Measurements from ENCODE around the gene DNASE1L3. TPM values are rescaled to one million over a fixed set of nuclear protein-coding genes. Genes with fewer than 3 reads are reported as not detected.

Gene DNASE1L3
- polyA plus RNA-seq, 3 donors, result 0.19 TPM; not detected in 2

DNA sequence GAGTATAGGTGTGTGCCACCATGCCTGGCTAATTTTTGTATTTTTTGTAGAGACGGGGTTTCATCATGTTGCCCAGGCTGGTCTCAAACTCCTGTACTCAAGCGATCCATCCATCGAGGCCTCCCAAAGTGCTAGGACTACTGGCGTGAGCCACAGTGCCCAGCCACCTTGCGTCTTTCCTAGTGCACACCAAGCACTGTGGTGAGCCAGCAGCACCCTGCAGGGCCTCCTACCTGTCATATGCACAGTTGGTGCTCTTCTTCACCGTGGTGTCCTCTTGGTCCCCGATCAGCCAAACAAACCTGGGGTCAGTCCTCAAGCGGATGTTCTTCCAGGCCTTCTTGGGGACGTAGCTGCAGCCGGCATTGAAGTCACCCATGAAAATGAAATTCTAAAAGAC lies 13.2 kb downstream of the DNASE1L3 start:
- H3K36me3 ChIP-seq (replicated peaks in 1 of 2; ENCODE audit: control insufficient read depth in 1 of 2, insufficient read depth in 2 of 2, low read length in 2 of 2), result no peaks in the 10 kb centered on the region
- Mint-ChIP-seq H3K36me3 (no peaks in the 10 kb centered on the region), H3K27ac (peak overlapping the region in 1 of 7 donors; percentile 40), H3K4me1 (peaks cover 19% of the 10 kb centered on the region), H3K4me3 (no peak overlapping the region), H3K9me3 (peaks cover 0 to 10% (median 4%) of the 10 kb centered on the region in 7 donors), H3K27me3 (ENCODE audit: low read depth in 3 of 3) (peaks cover 0 to 1% (median 1%) of the 10 kb centered on the region in 3 donors)
- H3K4me1 ChIP-seq (ENCODE audit: control insufficient read depth in 1 of 2, insufficient read depth in 2 of 2, low read length in 2 of 2), result peaks cover 21 to 22% of the 10 kb centered on the region in 2 donors
- TF ChIP-seq, protein P1, sequence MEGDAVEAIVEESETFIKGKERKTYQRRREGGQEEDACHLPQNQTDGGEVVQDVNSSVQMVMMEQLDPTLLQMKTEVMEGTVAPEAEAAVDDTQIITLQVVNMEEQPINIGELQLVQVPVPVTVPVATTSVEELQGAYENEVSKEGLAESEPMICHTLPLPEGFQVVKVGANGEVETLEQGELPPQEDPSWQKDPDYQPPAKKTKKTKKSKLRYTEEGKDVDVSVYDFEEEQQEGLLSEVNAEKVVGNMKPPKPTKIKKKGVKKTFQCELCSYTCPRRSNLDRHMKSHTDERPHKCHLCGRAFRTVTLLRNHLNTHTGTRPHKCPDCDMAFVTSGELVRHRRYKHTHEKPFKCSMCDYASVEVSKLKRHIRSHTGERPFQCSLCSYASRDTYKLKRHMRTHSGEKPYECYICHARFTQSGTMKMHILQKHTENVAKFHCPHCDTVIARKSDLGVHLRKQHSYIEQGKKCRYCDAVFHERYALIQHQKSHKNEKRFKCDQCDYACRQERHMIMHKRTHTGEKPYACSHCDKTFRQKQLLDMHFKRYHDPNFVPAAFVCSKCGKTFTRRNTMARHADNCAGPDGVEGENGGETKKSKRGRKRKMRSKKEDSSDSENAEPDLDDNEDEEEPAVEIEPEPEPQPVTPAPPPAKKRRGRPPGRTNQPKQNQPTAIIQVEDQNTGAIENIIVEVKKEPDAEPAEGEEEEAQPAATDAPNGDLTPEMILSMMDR (IDR thresholded peaks at IDR 0.05), result no peak
- no peaks in the 10 kb centered on the region for H3K9me3 ChIP-seq (replicated peaks in 1 of 2; ENCODE audit: control insufficient read depth in 1 of 2, insufficient read depth in 1 of 2, low read length in 2 of 2)
- no peak overlapping the region for H3K9ac ChIP-seq (ENCODE audit: insufficient read depth, low read length, poor library complexity, severe bottlenecking)
- no peak for DNase-seq
- H4K20me1 ChIP-seq (ENCODE audit: insufficient read depth, low read length), result no peaks in the 10 kb centered on the region
- 98% methylated on average over 10 of the region's 10 CpGs for WGBS (ENCODE audit: insufficient coverage)
- no peak overlapping the region for H3K4me2 ChIP-seq (replicated peaks; ENCODE audit: extremely low read depth, low read length, poor library complexity, severe bottlenecking)
- no peak overlapping the region for H2AFZ ChIP-seq (ENCODE audit: insufficient read depth, low read depth, low read length, poor library complexity, severe bottlenecking)
- no peaks in the 10 kb centered on the region for H3K79me2 ChIP-seq (ENCODE audit: insufficient read depth, low read length)
- no peaks in the 10 kb centered on the region for H3K27me3 ChIP-seq (ENCODE audit: control insufficient read depth in 2 of 2, insufficient read depth in 2 of 2, low read length in 2 of 2)
- intact Hi-C loops (cut with micrococcal nuclease), result no loop called here
- H3K4me3 ChIP-seq (replicated peaks in 1 of 3; ENCODE audit: low read depth in 2 of 3, low read length in 3 of 3), result no peak overlapping the region
- no peak overlapping the region for H3K27ac ChIP-seq (ENCODE audit: low read depth in 1 of 2, low read length in 2 of 2)

- TF ChIP-seq, protein P1 (IDR thresholded peaks at IDR 0.05), result no peak
- Histone ChIP-seq H4K20me1 (ENCODE audit: insufficient read depth, low read length) (no peaks in the 10 kb centered on the region), H3K4me2 (replicated peaks; ENCODE audit: extremely low read depth, low read length, poor library complexity, severe bottlenecking) (no peak overlapping the region), H3K27ac (ENCODE audit: low read depth in 1 of 2, low read length in 2 of 2) (no peak overlapping the region), H3K9me3 (replicated peaks in 1 of 2; ENCODE audit: control insufficient read depth in 1 of 2, insufficient read depth in 1 of 2, low read length in 2 of 2) (no peaks in the 10 kb centered on the region), H3K27me3 (ENCODE audit: control insufficient read depth in 2 of 2, insufficient read depth in 2 of 2, low read length in 2 of 2) (no peaks in the 10 kb centered on the region), H3K9ac (ENCODE audit: insufficient read depth, low read length, poor library complexity, severe bottlenecking) (no peak overlapping the region), H3K79me2 (ENCODE audit: insufficient read depth, low read length) (no peaks in the 10 kb centered on the region), H3K4me3 (replicated peaks in 1 of 3; ENCODE audit: low read depth in 2 of 3, low read length in 3 of 3) (no peak overlapping the region), H3K4me1 (ENCODE audit: control insufficient read depth in 1 of 2, insufficient read depth in 2 of 2, low read length in 2 of 2) (peaks cover 10 to 17% of the 10 kb centered on the region in 2 donors), H2AFZ (ENCODE audit: insufficient read depth, low read depth, low read length, poor library complexity, severe bottlenecking) (no peak overlapping the region), H3K36me3 (replicated peaks in 1 of 2; ENCODE audit: control insufficient read depth in 1 of 2, insufficient read depth in 2 of 2, low read length in 2 of 2) (no peaks in the 10 kb centered on the region)
- no peak overlapping the region for H3K27ac Mint-ChIP-seq
- H3K27me3 Mint-ChIP-seq (ENCODE audit: low read depth in 3 of 3), result peaks cover 0 to 1% (median 0%) of the 10 kb centered on the region in 3 donors
- intact Hi-C loops (cut with micrococcal nuclease), result no loop called here
- no peak overlapping the region for H3K4me3 Mint-ChIP-seq
- H3K36me3 Mint-ChIP-seq, result no peaks in the 10 kb centered on the region
- H3K4me1 Mint-ChIP-seq, result peaks cover 10% of the 10 kb centered on the region
- 100% methylated on average over 2 of the region's 12 CpGs for WGBS (ENCODE audit: insufficient coverage)
- DNase-seq, result no peak
- no peaks in the 10 kb centered on the region for H3K9me3 Mint-ChIP-seq
Observed at GRCh38 chr3:58193682-58194407, 16.9 kb downstream of the DNASE1L3 start.

Data from CD14-positive monocyte (primary cell).